H1 (cell line): ENCODE results near the gene GALNT2. TPM values are rescaled to one million over a fixed set of nuclear protein-coding genes. Genes with fewer than 3 reads are reported as not detected.

ENCODE experiments used
- CBX8 ChIP-seq: fragments of 300-800, 300-1000 bp; sonication (generic); IDR thresholded peaks from 2 replicates; pipeline ENCODE4 v1.7.1; 2016; ENCODE audit warnings: low read depth, low read length, borderline replicate concordance
- CHD7 ChIP-seq: fragments of 300-600 bp; sonication (generic); IDR thresholded peaks from 2 replicates; pipeline ENCODE4 v1.7.1; 2012; ENCODE audit warnings: low read length, moderate library complexity, mild to moderate bottlenecking, inconsistent platforms; ENCODE audit not compliant: insufficient replicate concordance
- HDAC2 ChIP-seq, 2 experiments: fragments of 300-600 bp in 1 of 2; sonication (generic) in 1 of 2; IDR thresholded peaks; 2 replicates each; pipeline ENCODE4 v1.6.1; 2011 to 2012; ENCODE audit warnings: low read depth in 2 of 2, low read length in 2 of 2, mild to moderate bottlenecking in 2 of 2, moderate library complexity in 2 of 2, borderline replicate concordance in 1 of 2, inconsistent platforms in 1 of 2
- KDM4A ChIP-seq: IDR thresholded peaks from one replicate; pipeline ENCODE4 v1.7.1; 2012; ENCODE audit warnings: low read depth, mild to moderate bottlenecking, moderate library complexity, low read length, inconsistent platforms; ENCODE audit not compliant: severe bottlenecking
- PHF8 ChIP-seq: fragments of 200-600 bp; sonication (generic); conservative IDR thresholded peaks from 2 replicates; pipeline ENCODE4 v1.7.1; 2012; ENCODE audit warnings: low read depth, mild to moderate bottlenecking, inconsistent platforms, low read length, moderate library complexity
- POLR2AphosphoS5 ChIP-seq: IDR thresholded peaks from 2 replicates; pipeline ENCODE4 v1.6.1; 2011; ENCODE audit warnings: low read depth, low read length
- SIN3A ChIP-seq, 2 experiments: IDR thresholded peaks in 1 of 2; conservative IDR thresholded peaks in 1 of 2; 2 replicates each; pipeline ENCODE4 v1.6.1; 2011 to 2012; ENCODE audit warnings: low read length in 2 of 2, improper control_type of control experiment in 1 of 2, low read depth in 1 of 2, mild to moderate bottlenecking in 1 of 2
- SIX5 ChIP-seq: IDR thresholded peaks from 2 replicates; pipeline ENCODE4 v1.6.1; 2011; ENCODE audit warnings: mild to moderate bottlenecking, low read depth, low read length
- TBP ChIP-seq: IDR thresholded peaks from 2 replicates; pipeline ENCODE4 v1.6.1; 2011; ENCODE audit warnings: low read depth, low read length, improper control_type of control experiment
- TCF12 ChIP-seq: IDR thresholded peaks from 2 replicates; pipeline ENCODE4 v1.6.1; 2011; ENCODE audit warnings: low read depth, mild to moderate bottlenecking, low read length
- polyA plus RNA-seq, 7 experiments: library from polyadenylated mRNA; depleted of rRNA in 3 of 7; stranded (reverse) in 5 of 7; unstranded in 2 of 7; fragments of >200 nt in 5 of 7; fragments of 200-250 nt in 2 of 7; gene quantifications; 1 replicate in 5 of 7; 2 replicates in 1 of 7; 4 replicates in 1 of 7; pipeline versions ENCODE4 v1.2.1 to v1.2.3, GENCODE V29; 2011 to 2013; ENCODE audit warnings: missing spikeins in 2 of 7, mixed read lengths in 2 of 7
- total RNA-seq: library from RNA; stranded (reverse); fragmentation: NEBNext Ultra II Directional; extraction: Animal tissue kit (Norgen Biotek cat#: 25700); gene quantifications from 2 replicates; pipeline ENCODE4 v1.2.1, GENCODE V29; 2021

Gene GALNT2
- total and polyA plus RNA-seq, 2 of the 8 experiments (the other 6 are each of a cell fraction or from before 2014, with no cell fraction given), result 34.5 to 75.3 TPM

- TF ChIP-seq CHD7 (no peak), CBX8 (no peak), TBP (no peak), KDM4A (no peak), HDAC2 (IDR thresholded peaks at IDR 0.05; ENCODE audit: borderline replicate concordance in 1 of 2, low read depth in 2 of 2, low read length in 2 of 2) (no peak), SIN3A (conservative IDR thresholded peaks at IDR 0.05 in 1 of 2, IDR thresholded peaks at IDR 0.05 in 1 of 2; ENCODE audit: low read depth in 1 of 2, low read length in 2 of 2) (no peak), TCF12 (no peak), POLR2AphosphoS5 (no peak), PHF8 (no peak), SIX5 (no peak)
Measured at GRCh38 chr1:230169454-230170152, 102.6 kb downstream of the GALNT2 start (continued).
